T1000 (cell line): Measurements from ENCODE around the gene TFAP2C.
"Not testable (repeated sequence)": the region's sequence is repeated elsewhere in the genome, so short reads cannot be mapped to it uniquely, and the experiment has no call there.

Source experiments
- DNase-seq: peaks from one replicate; lab custom pipeline; 2025; ENCODE audit warnings: mixed read lengths; lab: John Stamatoyannopoulos, UW

TFAP2C gene

DNA sequence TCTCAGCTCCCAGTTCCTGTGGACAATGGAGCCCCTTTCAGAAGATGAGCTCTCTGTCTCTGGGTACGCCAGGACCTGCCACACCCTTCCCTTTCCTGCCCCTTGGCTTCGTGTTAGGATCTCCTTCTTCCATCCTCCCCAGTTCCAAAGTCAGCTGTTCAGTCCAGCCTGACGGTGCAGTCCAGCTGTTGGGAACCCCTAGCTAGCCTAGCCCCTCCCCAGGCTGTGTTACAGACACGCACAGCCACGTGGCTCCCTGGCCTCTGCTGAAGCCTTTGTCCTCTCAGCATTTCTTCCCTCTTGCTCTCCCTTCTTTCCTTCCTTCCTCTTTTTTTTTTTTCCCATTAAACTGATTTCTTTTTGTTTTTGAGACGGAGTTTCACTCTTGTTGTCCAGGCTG lies 12.4 kb upstream of the TFAP2C start:
- no peak for DNase-seq

DNA sequence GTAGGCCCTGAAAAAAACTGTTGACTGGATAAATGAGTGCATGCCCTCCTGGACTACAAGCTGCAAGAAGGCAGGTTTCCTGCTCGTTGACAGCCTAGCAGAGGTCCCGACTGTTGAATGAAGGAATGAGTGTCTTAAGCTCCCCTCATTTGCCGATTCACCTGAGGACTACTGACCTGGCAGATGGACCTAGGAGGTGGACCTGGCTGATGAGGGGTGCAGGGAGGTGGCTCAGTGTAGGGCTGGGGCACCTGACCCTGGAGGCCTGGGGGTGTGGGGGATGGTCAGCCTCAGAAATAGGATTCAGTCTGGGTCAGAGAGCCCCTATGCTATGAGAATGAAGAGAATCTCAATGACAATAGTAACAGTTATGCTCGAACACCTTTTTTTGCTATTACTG lies 11.6 kb upstream of the TFAP2C start:
- no peak for DNase-seq

DNA sequence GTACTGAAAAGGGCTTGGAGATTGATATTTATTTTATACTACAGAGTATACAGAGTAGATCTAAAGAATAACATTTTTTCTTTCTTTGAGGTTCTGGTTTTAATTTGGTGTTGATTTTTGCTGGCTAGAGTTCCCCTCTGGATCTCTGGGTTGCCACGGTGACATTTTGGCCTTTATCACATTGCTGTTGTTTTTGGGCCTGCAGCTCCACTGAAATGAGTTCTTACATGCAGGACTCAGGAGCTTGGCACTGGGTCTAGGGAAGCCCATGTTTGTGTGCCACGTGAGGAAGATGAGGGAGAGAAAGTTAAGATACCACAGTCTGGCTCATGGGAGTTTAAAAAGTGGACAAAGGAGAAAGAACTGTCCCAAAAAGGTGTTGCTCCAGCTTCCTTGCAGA lies 7.4 kb upstream of the TFAP2C start:
- no peak for DNase-seq

DNA sequence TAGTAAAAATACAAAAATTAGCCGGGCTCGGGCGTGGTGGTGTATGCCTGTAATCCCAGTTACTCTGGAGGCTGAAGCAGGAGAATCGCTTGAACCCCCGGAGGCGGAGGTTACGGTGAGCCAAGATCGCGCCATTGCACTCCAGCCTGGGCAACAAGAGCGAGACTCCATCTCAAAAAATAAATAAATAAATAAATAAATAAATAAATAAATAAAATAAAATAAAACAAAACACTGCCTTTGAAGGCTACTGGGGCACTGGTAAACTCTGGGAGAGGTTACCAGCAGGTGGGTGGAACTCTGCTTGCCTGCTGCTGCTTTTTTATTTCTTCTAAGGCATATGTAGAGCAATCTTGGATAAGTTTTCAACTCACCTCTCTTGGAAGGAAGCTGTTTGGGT lies 5.2 kb upstream of the TFAP2C start:
- DNase-seq, result not testable (repeated sequence)

DNA sequence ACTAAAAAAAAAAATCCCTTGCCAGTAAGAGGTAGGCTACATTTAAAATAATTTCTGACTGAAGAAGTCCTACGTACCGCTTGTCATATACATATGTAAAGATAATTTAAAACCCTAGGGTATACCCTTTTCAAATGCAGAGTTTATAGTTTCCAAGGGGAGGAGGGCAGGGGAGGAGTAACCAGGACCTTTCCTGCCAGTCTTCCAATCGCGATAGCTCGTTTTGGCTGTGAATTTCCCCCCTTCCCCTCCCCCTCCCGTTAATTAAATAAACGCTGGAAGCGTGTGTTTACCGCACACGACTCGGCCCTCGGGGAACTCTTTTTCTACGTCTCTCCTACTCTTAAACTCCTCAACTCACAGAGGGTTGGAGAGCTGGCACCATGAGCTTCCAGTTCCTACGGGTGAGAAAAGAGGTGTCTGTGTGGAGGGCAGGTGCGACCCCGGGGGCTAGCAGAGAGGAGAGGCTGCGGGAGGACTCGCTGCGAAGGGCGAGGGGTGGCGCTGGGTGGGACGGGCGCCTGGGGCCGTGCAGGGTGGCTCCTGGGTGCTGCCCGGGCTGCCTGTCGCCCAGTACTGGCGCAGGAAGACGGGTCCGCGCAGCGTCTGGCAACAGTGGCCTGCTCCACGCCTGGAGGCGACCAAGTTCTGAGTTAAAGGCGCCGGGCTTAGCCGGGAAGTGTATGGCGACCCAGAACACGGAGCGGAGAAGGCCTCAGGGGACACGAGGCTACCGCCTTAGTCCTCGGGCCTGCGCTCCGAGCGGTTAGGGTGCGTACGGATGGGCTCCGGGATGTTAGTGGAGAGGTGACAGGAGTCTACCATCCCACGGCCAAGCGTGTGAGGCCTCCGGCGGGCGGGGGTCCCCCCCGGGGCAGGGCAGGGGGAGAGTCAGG lies 4.1 kb upstream of the TFAP2C start:
- DNase-seq, result no peak

DNA sequence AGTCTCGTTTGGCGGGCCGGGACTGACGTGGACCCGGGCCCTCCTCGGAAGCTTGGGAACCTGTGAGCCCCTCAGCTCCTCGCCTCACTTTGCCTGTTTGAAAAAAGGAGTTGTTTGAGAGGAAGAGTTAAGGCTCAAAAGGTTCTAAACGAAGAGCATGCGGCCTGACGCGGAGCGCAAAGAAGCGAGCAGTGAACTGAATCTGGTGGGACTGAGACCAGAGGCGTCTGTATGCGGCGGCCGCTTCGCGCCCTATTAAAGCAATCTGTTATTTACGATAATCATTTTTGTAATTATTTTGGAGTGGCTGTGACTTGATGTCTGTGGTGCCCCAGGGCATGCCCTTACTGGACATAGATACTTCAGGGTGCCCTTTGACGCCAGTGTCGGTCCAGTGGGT lies 3.3 kb upstream of the TFAP2C start:
- no peak for DNase-seq

DNA sequence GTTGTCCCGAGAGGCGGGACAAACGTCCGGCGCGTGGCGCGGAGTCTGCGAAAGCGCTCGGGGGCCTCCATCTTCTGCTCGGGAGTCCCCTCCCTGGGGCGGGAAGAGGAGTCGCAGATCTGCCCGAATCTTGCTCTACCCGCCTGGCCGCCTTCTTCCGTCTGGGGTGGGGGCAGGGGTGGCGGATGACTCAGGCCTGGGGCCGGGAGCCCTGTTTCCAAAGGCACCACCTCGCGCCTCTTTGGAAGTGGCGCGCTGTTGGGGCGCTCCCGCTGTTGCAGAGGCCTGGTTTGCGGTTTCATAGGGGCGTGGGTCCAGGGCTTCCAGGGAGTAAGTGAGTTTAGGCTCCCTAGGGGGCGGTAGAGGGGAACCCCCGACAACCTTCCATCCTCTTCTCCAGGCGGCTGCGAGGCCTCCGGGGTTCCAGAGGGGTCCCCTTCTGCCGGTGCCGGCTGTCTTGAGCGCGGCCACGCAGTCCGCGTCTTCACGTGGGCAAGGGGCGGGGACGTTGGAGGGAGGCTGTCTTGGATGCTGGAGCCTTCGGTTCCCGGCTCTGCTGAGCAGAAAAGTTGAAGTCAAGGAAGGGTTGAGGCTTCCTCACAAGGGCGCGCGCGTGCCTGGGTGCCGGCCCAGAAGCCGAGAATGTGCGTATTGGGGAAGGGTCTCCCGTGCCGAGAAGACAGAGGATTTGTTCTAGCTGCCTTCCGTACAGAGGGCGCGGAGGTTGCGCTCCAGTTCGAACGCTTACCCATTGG lies 2.6 kb upstream of the TFAP2C start:
- no peak for DNase-seq

DNA sequence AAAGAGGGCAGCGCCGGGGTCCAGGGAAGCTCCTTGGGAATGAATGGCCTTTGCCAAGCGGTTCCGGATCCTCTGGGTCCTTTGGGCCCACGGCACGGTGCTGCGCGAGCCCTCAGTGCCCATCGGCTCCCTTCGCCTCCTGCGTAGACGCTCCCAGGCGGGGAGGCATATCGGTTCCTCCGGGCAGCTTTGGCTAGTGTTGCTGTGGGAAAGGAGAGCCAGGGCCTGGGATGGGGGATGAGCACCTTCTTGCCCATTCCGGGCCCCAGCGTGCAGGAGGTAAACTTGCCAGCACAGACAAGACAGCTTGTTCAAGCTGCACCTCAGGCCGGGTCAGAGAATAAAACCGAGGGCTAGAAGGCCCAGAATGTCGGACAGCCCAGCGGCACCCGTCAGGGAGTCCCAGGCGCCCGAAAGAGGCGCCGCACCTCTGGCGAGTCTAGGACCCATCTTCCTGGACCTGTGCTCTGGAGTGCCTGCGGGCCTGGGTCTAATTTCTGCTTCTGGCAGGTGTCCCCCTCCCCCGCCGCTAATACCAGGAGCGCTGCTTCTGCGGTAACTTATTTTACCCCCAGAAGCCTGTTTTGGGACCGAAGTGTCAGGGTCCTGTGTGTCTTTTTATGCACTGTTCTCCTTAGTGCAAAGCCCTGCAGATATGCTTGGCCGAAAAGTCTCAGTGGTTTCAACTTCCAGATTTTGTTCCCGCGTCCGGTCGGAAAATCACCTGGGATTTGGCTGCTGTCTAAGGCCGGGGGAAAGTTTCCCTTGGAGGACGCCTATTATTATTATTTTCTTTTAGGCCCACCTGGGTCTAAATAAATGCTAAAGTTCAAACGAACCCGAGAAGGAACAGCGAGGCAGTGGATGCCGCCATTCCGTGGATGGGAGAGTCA lies 1.7 kb upstream of the TFAP2C start:
- DNase-seq, result no peak

DNA sequence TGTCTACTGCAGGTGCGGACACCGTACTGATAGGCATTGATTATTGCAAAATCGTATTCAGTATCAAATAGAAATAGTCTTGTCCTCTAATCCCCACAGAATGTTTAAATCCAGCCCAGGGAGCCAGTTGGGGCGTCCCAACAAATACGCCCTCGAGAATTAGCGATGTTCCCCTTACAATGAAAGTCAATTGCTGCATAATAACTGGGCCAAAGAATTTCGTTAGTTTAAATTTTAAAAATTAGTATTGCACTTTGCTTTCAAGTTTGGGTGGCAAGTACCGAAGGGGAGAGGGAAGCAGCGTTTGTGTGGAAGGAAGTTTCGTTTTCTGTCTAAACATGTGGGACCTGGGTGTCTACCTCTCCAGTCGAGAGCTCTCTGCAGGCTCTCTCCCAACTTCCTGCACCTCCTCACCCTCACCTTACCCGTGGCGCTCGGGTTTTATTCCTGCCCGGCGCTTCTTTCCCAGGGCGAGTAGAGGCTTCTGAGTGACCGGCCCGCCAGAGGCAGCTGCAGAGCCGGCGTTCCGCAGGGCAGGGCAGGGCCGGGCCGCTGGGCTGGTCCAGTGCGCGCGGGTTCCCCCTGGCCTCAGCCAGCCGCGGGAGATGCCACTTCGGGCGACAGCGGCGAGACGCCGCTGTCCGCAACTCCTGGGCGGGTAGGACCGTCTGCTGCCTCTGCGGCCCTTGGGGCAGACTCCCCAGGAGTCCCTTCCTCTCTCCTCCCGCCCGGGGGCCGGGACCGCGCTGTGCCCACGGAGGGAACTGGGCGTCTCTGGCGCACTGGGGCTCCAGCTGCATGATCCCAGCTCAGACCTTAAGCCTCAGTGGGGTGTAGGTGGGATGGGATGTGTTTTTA lies 862 bp upstream of the TFAP2C start:
- DNase-seq, result no peak

DNA sequence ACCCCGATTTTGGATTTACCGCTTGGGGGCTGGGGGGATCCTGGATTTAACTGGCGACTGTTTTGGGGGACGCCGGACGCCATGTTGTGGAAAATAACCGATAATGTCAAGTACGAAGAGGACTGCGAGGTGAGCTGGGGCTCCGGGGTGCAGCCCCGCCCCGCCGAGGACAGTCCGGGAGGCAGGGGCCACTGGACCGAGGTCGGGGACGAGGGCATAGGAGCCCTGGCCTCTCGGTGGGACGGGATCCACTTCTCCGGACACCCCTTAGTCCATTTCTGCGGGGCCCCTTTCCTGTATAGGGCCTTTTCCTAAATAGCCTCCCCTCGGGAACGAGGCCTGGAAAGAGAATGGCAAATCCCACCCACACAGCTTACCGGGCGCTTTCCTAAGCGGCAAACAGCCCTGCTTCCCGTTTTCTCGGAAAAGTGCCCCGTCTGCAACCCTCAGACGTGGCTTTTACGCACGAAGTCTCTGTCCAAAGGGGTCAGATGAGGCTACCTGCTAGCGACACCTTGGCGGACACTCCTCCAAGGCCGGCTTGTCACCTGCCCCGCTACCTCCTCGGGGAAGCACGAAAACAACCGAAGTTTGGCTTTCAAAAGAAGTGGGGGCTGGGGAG lies 469 bp downstream of the TFAP2C start:
- DNase-seq, result no peak

DNA sequence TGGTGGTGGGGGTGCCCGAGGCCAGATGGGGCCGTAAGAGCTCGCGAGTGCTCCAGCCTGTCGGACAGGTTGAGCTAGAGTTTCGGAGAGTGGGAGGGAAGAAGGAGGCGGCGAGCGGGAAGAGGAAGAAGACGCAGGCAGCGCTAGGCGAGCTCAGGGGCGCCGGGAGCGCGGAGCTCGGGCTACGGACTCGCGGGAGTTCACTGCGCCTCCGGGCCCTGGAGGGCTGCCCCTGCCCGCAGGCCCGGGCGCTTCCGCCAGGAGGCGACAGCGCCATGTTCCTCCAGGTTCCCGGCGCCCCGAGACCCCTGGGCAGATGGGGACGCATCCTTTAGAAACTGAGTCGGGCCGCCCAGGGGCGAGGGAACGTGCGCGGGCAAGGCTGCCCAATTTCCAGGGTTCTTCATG lies 984 bp downstream of the TFAP2C start:
- DNase-seq, result peak; percentile 75

DNA sequence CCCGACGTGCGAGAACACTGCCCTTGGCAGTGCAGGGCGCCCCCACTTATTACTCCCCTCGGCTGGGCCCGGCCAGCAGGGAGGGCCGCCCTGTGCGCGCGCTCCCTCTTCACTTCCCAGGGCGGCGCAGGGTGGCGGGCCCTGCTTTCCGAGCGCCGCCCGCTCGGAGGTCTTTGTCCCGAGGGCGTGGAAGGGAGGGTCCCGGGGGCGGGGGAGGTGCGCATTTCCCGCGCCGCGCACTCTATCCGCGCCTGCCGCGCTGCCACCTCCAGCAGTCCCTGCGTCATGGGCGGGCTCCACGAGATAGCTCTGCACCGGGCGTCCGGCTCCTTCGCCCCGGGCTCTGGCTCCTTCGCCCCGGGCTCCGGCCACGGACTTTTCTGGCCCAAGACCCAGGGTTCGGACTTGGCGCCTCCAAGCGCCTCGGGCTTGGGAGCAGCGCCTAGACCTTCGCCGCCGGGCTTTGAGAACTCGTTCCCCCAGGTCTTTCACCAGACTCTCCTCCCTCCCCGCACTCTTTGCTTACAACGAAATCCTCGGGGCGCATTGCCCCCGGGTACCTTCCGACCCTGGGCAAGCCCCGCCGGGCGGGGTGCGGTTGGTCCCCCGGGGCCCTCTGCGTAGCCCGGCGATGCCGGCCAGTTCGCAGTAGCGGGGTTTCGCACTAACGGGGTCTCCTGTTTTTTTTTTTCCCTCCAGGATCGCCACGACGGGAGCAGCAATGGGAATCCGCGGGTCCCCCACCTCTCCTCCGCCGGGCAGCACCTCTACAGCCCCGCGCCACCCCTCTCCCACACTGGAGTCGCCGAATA lies 1.6 kb downstream of the TFAP2C start:
- DNase-seq, result peak; percentile 71

DNA sequence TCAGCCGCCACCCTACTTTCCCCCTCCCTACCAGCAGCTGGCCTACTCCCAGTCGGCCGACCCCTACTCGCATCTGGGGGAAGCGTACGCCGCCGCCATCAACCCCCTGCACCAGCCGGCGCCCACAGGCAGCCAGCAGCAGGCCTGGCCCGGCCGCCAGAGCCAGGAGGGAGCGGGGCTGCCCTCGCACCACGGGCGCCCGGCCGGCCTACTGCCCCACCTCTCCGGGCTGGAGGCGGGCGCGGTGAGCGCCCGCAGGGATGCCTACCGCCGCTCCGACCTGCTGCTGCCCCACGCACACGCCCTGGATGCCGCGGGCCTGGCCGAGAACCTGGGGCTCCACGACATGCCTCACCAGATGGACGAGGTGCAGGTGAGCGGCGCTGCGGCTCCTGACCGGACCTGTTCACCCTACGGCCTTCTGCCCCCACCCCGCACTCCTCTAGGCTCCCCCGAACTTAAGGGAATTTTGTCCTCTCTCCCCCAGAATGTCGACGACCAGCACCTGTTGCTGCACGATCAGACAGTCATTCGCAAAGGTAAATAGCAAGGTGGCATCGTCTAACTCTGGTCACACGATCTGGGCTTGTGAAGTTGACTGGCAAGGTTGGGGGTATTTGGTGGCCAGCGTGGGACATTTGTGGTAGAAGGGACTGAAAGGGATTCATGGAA lies 2.3 kb downstream of the TFAP2C start:
- DNase-seq, result no peak

DNA sequence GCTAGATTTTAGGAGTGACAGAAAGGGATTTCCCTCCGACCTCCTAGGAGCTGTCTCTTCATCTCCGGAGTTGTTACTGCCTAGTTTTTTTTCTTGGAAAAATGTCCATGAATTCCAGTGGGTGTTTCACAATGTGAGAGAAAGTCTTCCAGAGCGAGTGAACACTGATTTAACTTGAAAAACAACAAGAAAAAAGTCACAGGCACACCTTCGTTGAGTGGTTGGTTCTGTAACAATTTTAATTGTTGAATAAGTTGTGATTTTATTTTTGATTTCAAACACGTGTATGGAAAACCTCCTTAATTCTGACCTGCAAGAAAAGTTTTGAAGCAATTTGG lies 2.9 kb downstream of the TFAP2C start:
- no peak for DNase-seq

DNA sequence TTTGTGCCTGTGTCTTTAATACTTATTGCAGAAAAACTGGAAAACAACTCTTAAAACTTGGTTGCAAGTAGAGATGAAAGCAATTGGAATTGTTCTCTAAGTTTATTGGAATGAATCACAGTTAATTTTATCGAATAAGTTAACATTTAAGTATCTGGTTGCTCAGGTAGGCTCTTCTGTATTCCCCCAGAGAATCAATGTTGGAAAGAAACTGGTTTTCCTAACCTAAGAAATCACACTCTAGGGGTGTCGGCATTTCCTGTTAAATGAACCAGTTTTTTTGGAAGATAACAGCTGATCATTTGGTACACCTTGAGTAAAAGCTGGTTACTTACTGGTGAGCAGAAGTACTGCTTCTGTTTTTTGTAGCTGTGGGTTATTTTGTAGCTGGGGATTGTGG lies 5.2 kb downstream of the TFAP2C start:
- DNase-seq, result no peak

DNA sequence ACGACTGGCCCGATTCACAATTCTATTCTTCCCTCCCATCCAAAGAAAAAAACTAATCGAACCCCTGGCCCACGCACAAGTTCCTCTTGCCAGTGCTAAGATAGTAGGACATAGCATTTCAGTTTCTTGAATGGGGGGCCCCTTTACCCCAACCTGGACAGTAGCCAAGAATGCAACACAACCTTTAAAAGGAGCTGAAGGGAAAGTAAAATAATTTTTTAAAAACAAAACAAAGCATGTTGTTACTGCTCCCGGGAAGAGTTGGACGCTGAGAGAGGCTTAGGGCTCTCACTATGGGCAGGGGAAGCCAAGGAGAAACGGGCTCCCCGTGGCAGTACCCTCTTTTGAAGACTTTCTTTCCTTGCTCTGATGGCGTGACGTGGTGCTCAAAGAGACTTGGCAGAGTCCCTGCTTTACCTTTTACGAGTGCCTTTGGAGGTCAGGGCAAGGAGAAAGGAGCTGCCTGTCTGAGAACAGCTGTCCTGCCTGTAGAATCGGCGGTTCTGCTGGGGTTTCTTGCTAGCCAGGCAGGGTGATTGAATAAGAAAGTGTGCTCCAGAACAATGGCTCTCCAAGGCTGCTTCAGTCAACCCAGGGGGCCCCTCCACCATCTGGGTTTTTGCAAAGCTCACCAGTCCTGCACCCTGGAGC lies 5.8 kb downstream of the TFAP2C start:
- DNase-seq, result no peak

DNA sequence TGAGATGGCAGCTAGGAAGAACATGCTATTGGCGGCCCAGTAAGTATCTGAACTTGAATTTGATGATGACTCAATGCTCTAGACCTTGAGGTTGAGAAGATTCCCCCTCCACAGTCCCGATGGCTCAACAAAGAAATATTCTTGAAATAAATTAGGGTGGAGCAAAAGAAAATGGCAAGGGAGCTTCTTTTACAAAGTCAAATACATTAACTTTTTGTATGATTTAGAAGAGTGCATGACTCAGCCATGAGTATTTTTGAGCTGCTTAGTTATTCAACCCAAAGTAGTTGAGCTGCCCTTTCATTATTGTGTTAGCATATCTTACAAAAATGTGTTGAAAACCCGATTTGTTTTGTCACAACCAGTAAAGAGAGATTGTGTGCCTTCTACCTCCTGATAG lies 7.6 kb downstream of the TFAP2C start:
- DNase-seq, result peak; percentile 33

DNA sequence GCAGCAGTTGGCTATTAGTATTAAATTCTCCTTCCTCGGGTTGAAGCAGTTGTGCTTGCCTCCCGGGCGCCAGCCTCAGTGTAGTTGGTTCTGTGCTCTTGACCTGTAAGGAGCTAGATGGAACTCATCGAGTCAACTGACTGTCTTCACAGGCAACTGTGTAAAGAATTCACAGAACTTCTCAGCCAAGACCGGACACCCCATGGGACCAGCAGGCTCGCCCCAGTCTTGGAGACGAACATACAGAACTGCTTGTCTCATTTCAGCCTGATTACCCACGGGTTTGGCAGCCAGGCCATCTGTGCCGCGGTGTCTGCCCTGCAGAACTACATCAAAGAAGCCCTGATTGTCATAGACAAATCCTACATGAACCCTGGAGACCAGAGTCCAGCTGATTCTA lies 8.5 kb downstream of the TFAP2C start:
- no peak for DNase-seq

DNA sequence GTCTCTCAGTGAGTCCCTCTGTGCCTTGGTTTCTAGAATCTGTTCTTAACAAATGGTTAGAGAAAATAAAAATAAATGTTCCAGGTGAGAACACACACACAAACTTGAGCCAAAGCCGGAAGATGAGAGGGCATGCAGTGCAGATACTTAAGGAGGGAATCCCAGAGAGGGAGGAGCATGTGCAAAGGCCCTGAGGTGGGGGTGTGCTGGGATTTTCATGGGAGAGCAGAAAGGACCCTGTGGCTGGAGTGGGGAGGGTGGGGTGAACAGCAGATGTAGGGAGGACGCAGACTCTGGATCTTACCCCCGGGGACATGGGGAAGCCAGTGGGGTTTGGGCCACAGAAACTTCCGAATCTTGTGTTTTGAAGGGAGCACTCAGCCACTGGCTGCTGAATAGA lies 17.5 kb downstream of the TFAP2C start:
- no peak for DNase-seq
